GM21447 (cell line): ENCODE data around the gene PRKAR1B.
"Not testable (repeated sequence)": the region's sequence is repeated elsewhere in the genome, so short reads cannot be mapped to it uniquely, and the experiment has no call there.

ENCODE experiments used
- ATAC-seq: cut with Tn5 transposase; IDR thresholded peaks from one replicate; pipeline ENCODE4 v1.9.1; 2021; ENCODE audit not compliant: unreplicated experiment

The PRKAR1B gene

DNA sequence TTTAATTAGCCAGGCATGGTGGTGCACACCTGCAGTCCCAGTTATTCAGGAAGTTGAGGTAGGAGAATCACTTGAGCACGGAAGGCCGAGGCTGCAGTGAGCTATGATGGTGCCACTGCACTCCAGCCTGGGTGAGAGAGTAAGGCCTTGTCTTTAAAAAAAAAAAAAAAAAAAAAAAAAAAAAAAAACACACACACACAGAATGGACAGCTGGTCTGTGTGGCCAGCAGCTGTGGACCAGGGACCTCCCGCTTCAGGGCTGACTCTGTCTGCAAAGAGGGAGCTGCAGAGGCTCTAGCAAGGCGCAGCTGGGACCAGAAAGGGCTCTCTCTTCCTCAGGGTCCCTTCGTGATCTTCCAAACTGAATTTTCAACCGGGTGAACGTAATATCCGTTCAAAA, 54.2 kb downstream of the PRKAR1B start:
- ATAC-seq, result no peak

- ATAC-seq, result no peak
These were observed 55.6 kb downstream of the PRKAR1B start for GRCh38 chr7:671415-672042.

- ATAC-seq, result no peak
These were observed 56.3 kb downstream of the PRKAR1B start for GRCh38 chr7:670501-671390.

DNA sequence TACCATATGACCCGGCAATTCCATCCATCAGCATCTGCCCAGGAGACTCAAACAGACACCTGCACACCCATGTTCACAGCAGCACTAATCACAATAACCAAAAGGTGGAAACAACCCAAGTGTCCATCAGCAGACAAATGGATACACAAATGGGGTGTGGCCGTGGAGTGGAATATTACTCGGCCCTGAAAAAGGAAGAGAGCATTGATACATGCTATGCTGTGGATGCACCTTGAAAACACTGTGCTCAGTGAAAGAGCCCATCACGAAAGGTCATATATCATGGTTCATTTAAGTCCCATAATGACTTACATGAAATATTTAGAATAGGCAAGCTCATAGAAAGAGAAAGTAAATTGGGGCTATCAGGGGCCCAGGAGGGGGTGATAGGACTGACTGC, 58.1 kb downstream of the PRKAR1B start:
- ATAC-seq, result no peak

DNA sequence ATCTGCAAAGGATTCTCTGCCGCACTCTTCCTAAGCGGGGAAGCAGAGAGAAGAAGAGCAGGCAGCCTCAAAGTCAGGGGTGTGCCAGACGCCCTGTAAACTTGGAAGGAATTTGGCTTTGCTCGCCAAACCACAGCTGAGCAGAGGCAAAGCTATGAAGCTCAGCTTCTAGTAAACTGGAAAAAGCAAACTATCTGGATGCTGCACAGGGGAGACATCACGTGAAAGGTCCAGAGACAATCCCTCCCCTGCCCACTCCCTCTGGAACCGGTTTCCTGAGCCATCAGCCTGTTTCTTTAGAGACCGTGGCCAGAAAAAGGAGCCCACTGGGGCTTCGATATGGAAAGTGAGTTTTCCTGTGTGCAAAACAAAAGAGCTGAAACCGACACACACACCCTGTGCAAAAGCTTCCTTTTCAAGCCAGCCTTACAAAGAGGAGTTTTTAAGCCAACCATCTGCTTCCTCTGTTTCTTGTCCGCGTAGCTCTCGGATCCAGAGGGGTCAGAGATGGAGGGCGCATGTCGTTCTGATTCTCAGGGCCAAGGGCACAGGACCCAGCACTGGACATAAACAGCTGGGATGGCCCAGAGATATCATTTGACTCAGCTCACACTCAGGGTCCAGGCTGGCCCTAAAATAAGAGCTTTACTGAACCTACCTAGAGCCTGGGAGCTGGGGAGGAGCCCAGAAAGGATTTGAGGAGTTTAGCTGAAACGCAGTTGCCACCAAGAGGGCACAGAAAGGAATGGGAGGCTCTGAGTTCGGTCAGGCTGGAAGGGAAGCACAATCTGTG, 58.7 kb downstream of the PRKAR1B start:
- no peak for ATAC-seq

GRCh38 chr7:666454-667292, 60.4 kb downstream of the PRKAR1B start:
- ATAC-seq, result no peak

GRCh38 chr7:665736-666453, 61.2 kb downstream of the PRKAR1B start:
- ATAC-seq, result no peak

- no peak for ATAC-seq
These were observed 61.9 kb downstream of the PRKAR1B start for GRCh38 chr7:664997-665735.

GRCh38 chr7:664402-664775, 62.7 kb downstream of the PRKAR1B start:
- no peak for ATAC-seq

GRCh38 chr7:662576-662975, 64.5 kb downstream of the PRKAR1B start:
- no peak for ATAC-seq

DNA sequence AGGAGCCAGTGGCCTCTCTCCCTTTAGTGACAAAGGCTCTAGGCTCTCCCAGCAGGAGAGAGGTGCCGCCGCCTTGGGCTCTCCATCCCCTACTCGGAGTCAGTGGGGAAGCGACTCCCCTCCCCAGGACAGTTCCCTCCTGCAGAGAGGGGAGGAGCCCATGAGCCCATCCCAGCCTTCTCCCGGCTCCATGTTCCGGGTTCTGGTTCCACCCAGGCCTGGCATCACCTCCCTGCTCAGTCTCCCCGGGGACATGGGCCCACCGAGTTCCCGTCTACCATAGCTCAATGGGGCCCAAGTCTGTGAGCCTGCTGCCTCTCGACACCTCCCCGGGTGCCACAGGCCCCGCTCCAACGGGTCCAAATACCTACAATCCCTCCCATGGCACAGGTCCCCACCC, 67.1 kb downstream of the PRKAR1B start:
- ATAC-seq, result no peak

GRCh38 chr7:659306-659847, 67.7 kb downstream of the PRKAR1B start:
- no peak for ATAC-seq

DNA sequence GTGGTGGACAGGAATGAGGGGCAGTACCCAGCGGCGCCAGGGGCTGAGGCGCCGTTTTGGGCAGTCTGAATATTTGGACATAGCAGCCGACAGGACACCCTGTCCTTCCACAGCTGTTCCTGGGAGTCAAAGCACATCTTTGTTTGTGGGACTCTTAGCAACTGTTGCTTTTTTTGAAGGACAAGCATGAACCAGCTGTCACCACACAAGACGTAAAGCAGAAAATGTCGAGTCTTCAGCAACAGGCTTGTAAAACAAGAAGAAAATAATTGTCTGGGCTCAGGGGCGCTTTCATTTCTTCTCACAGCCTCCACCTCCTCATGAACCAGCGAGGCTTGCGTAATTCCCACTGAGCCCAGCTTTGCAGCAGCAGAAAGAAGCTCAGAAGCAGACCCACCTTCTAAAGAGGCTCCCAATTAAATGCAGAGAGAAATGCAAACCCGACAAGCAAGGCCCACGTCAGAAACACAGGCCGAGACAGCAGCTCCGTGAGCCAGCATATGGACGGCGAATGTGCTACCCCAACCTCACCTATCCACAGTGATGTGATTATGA, 69.4 kb downstream of the PRKAR1B start:
- no peak for ATAC-seq

GRCh38 chr7:657010-657409, 70.1 kb downstream of the PRKAR1B start:
- ATAC-seq, result not testable (repeated sequence)

- no peak for ATAC-seq
These were observed 71.3 kb downstream of the PRKAR1B start for GRCh38 chr7:655758-656157.

GRCh38 chr7:653829-654764, 73.0 kb downstream of the PRKAR1B start:
- no peak for ATAC-seq

GRCh38 chr7:652881-653280, 74.2 kb downstream of the PRKAR1B start:
- no peak for ATAC-seq

DNA sequence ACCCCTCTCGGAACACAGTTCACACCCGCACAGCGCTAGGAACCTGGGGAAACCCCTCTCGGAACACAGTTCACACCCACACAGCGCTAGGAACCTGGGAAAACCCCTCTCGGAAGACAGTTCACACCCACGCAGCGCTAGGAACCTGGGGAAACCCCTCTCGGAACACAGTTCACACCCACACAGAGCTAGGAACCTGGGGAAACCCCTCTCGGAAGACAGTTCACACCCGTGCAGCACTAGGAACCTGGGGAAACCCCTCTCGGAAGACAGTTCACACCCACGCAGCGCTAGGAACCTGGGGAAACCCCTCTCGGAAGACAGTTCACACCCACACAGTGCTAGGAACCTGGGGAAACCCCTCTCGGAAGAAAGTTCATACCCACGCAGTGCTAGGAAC, 74.9 kb downstream of the PRKAR1B start:
- ATAC-seq, result not testable (repeated sequence)
